CD8-positive, alpha-beta memory T cell (primary cell): ENCODE data around the gene TOMM40L. TPM values are rescaled to one million over a fixed set of nuclear protein-coding genes. Genes with fewer than 3 reads are reported as not detected.
A peak's percentile ranks its signal among the peaks of the same experiment; 100 is the strongest.

Experiments
- CTCF ChIA-PET: fragments of 350-600 bp; sonication (Branson Sonifier 250); formaldehyde crosslinking; loops from one replicate; lab custom pipeline; 2021; ENCODE audit warnings: antibody characterized with exemption; lab: Charles Lee
- POLR2A ChIA-PET: fragments of 350-600 bp; sonication (Branson Sonifier 250); formaldehyde crosslinking; loops from one replicate; lab custom pipeline; 2021; ENCODE audit warnings: antibody characterized with exemption; lab: Charles Lee
- DNase-seq, 5 donors: peaks; one replicate each; pipeline versions ENCODE4 v3.0.0 to v3.0.0-alpha.2; 2020 to 2022; ENCODE audit warnings: mixed read lengths in 1 of 5
- H3K27ac ChIP-seq: one replicate; pipeline ENCODE4 v1.7.0; 2013; ENCODE audit warnings: low read depth, mild to moderate bottlenecking, low read length, moderate library complexity
- H3K27me3 ChIP-seq: 2 replicates; pipeline ENCODE4 v1.7.0; 2013; ENCODE audit warnings: low read length, mild to moderate bottlenecking; ENCODE audit not compliant: insufficient read depth, poor library complexity, severe bottlenecking
- H3K36me3 ChIP-seq: 2 replicates; pipeline ENCODE4 v1.7.0; 2013; ENCODE audit warnings: mild to moderate bottlenecking, low read length, moderate library complexity; ENCODE audit not compliant: insufficient read depth
- H3K4me1 ChIP-seq: 2 replicates; pipeline ENCODE4 v1.7.0; 2013; ENCODE audit warnings: mild to moderate bottlenecking, low read length, moderate library complexity; ENCODE audit not compliant: insufficient read depth
- H3K4me3 ChIP-seq: 2 replicates; pipeline ENCODE4 v1.7.0; 2013; ENCODE audit warnings: mild to moderate bottlenecking, low read length
- H3K9me3 ChIP-seq: 2 replicates; pipeline ENCODE4 v1.7.0; 2013; ENCODE audit warnings: mild to moderate bottlenecking, low read length
- H3K27ac Mint-ChIP-seq, 8 donors: one replicate each; pipeline ENCODE4 v1.8.0; 2020 to 2021; ENCODE audit warnings: mixed read lengths in 8 of 8, mild to moderate bottlenecking in 6 of 8, inconsistent platforms in 3 of 8, moderate library complexity in 3 of 8
- H3K27me3 Mint-ChIP-seq, 2 donors: one replicate each; pipeline ENCODE4 v1.8.0; 2020 to 2021; ENCODE audit warnings: mixed read lengths in 2 of 2, mild to moderate bottlenecking in 1 of 2, moderate library complexity in 1 of 2
- H3K36me3 Mint-ChIP-seq, 3 donors: one replicate each; pipeline ENCODE4 v1.8.0; 2020 to 2021; ENCODE audit warnings: mixed read lengths in 3 of 3, inconsistent platforms in 1 of 3, mild to moderate bottlenecking in 1 of 3
- H3K4me1 Mint-ChIP-seq, 3 donors: one replicate each; pipeline ENCODE4 v1.8.0; 2020 to 2021; ENCODE audit warnings: mixed read lengths in 3 of 3, inconsistent platforms in 1 of 3, mild to moderate bottlenecking in 1 of 3
- H3K4me3 Mint-ChIP-seq, 7 donors: one replicate each; pipeline ENCODE4 v1.8.0; 2020 to 2021; ENCODE audit warnings: mixed read lengths in 7 of 7, mild to moderate bottlenecking in 6 of 7, moderate library complexity in 4 of 7, inconsistent platforms in 2 of 7
- H3K9me3 Mint-ChIP-seq, 5 donors: one replicate each; pipeline ENCODE4 v1.8.0; 2020 to 2022; ENCODE audit warnings: mixed read lengths in 5 of 5, mild to moderate bottlenecking in 3 of 5, moderate library complexity in 2 of 5, inconsistent platforms in 1 of 5
- polyA plus RNA-seq: library from polyadenylated mRNA; unstranded; fragments of 300-500 nt; fragmentation: Illumina TruSeq; gene quantifications from one replicate; pipeline ENCODE4 v1.2.3, GENCODE V29; 2021
- total RNA-seq, 2 experiments: library from RNA; stranded (reverse); gene quantifications; one replicate each; pipeline ENCODE4 v1.2.3, GENCODE V29; 2021

Gene TOMM40L
- total and polyA plus RNA-seq, 3 experiments from 2014 or later = 6.9 to 26.1 (median 24.7) TPM

GRCh38 chr1:161182214-161182613, 43.6 kb upstream of the TOMM40L start:
- Mint-ChIP-seq H3K9me3 (no peaks in the 10 kb centered on the region), H3K4me3 (peak overlapping the region; percentile 71 to 99 (median 79)), H3K36me3 (peaks cover 0 to 6% (median 2%) of the 10 kb centered on the region in 3 donors), H3K27ac (peak overlapping the region; percentile 81 to 99 (median 92)), H3K4me1 (peaks cover 73 to 86% (median 85%) of the 10 kb centered on the region in 3 donors), H3K27me3 (peaks cover 0 to 1% of the 10 kb centered on the region in 2 donors)
- H3K9me3 ChIP-seq = no peaks in the 10 kb centered on the region
- POLR2A ChIA-PET = interaction anchor here (0.9 to 2.6 kb wide), 10 partner anchors 9 to 136 kb away, joined by 3 to 15 read pairs (median 7); partner anchors contain the start of genes NDUFS2, PPOX, SDHC and TOMM40L
- CTCF ChIA-PET = interaction anchor here (1.0 to 5.6 kb wide), 10 partner anchors 11 to 200 kb away, joined by 3 to 71 read pairs (median 10); partner anchors contain the start of genes NDUFS2, PPOX and TOMM40L
- no peaks in the 10 kb centered on the region for H3K36me3 ChIP-seq
- H3K27ac ChIP-seq = peak overlapping the region; percentile 60
- H3K4me3 ChIP-seq = peak overlapping the region; percentile 26
- no peaks in the 10 kb centered on the region for H3K27me3 ChIP-seq
- peak in 3 of 5 donors; percentile 50 to 72 (median 54) for DNase-seq
- peaks cover 76% of the 10 kb centered on the region for H3K4me1 ChIP-seq

GRCh38 chr1:161185282-161185682, 40.6 kb upstream of the TOMM40L start:
- POLR2A ChIA-PET = interaction anchor here (0.6 to 1.3 kb wide), 5 partner anchors 8 to 351 kb away, joined by 3 to 11 read pairs (median 3); partner anchors contain the start of genes B4GALT3 and TSTD1
- peak overlapping the region; percentile 19 for H3K4me3 ChIP-seq

GRCh38 chr1:161185732-161186311, 40.0 kb upstream of the TOMM40L start:
- Mint-ChIP-seq H3K4me3 (peak overlapping the region; percentile 82 to 94 (median 88)), H3K36me3 (peaks cover 0 to 5% (median 0%) of the 10 kb centered on the region in 3 donors), H3K9me3 (no peaks in the 10 kb centered on the region), H3K4me1 (peaks cover 69 to 85% (median 81%) of the 10 kb centered on the region in 3 donors), H3K27ac (peak overlapping the region; percentile 58 to 98 (median 90)), H3K27me3 (peaks cover 0 to 1% of the 10 kb centered on the region in 2 donors)
- Histone ChIP-seq H3K27ac (peak overlapping the region; percentile 28), H3K9me3 (no peaks in the 10 kb centered on the region), H3K36me3 (no peaks in the 10 kb centered on the region), H3K4me1 (peaks cover 79% of the 10 kb centered on the region), H3K4me3 (peak overlapping the region; percentile 19), H3K27me3 (no peaks in the 10 kb centered on the region)
- no peak for DNase-seq
- CTCF ChIA-PET = interaction anchor here (0.6 to 2.4 kb wide), 5 partner anchors 16 to 212 kb away, joined by 3 to 10 read pairs (median 4); partner anchors contain the start of genes NDUFS2, PPOX and TOMM40L
- POLR2A ChIA-PET = interaction anchor here (0.6 to 1.9 kb wide), 7 partner anchors 8 to 351 kb away, joined by 3 to 11 read pairs (median 3); partner anchors contain the start of genes B4GALT3, NDUFS2 and TSTD1

More at GRCh38 chr1:161185282-161185682, 40.6 kb upstream of the TOMM40L start:
- CTCF ChIA-PET = interaction anchor here (0.6 to 2.4 kb wide), 4 partner anchors 17 to 213 kb away, joined by 3 to 10 read pairs (median 6); partner anchors contain the start of genes NDUFS2 and TOMM40L
- no peaks in the 10 kb centered on the region for H3K27me3 ChIP-seq
- Mint-ChIP-seq H3K27ac (peak overlapping the region; percentile 58 to 98 (median 90)), H3K36me3 (peaks cover 0 to 5% (median 0%) of the 10 kb centered on the region in 3 donors), H3K4me1 (peaks cover 75 to 87% (median 86%) of the 10 kb centered on the region in 3 donors), H3K27me3 (peaks cover 0 to 1% of the 10 kb centered on the region in 2 donors), H3K9me3 (no peaks in the 10 kb centered on the region), H3K4me3 (peak overlapping the region; percentile 82 to 94 (median 88))
- H3K36me3 ChIP-seq = no peaks in the 10 kb centered on the region
- no peaks in the 10 kb centered on the region for H3K9me3 ChIP-seq
- DNase-seq = peak; percentile 64 to 90 (median 86)
- H3K4me1 ChIP-seq = peaks cover 85% of the 10 kb centered on the region
- peak overlapping the region; percentile 28 for H3K27ac ChIP-seq

GRCh38 chr1:161187311-161187710, 38.5 kb upstream of the TOMM40L start:
- CTCF ChIA-PET = interaction anchor here (0.7 to 2.4 kb wide), 2 partner anchors 15 to 38 kb away, joined by 3 to 10 read pairs; partner anchors contain the start of genes NDUFS2 and TOMM40L
- Mint-ChIP-seq H3K4me1 (peaks cover 61 to 79% (median 71%) of the 10 kb centered on the region in 3 donors), H3K27ac (peak overlapping the region; percentile 73 to 95 (median 89)), H3K27me3 (peaks cover 0 to 1% of the 10 kb centered on the region in 2 donors), H3K4me3 (peak overlapping the region in 4 of 7 donors; percentile 12 to 52 (median 37)), H3K9me3 (no peaks in the 10 kb centered on the region), H3K36me3 (peaks cover 0 to 5% (median 0%) of the 10 kb centered on the region in 3 donors)
- H3K27ac ChIP-seq = no peak overlapping the region
- H3K9me3 ChIP-seq = no peaks in the 10 kb centered on the region
- H3K4me1 ChIP-seq = peaks cover 71% of the 10 kb centered on the region
- POLR2A ChIA-PET = interaction anchor here (1.9 kb wide), 1 partner anchor 15 kb away, joined by 7 read pairs; the partner anchor contains the start of gene NDUFS2
- H3K27me3 ChIP-seq = no peaks in the 10 kb centered on the region
- no peaks in the 10 kb centered on the region for H3K36me3 ChIP-seq
- DNase-seq = no peak
- H3K4me3 ChIP-seq = peak overlapping the region; percentile 15

GRCh38 chr1:161188381-161188780, 37.5 kb upstream of the TOMM40L start:
- no peak overlapping the region for H3K27ac ChIP-seq
- H3K4me1 Mint-ChIP-seq = peaks cover 60 to 80% (median 70%) of the 10 kb centered on the region in 3 donors
- no peaks in the 10 kb centered on the region for H3K36me3 ChIP-seq
- peak overlapping the region in 3 of 7 donors; percentile 36 to 81 (median 62) for H3K4me3 Mint-ChIP-seq
- H3K4me3 ChIP-seq = no peak overlapping the region
- H3K9me3 ChIP-seq = no peaks in the 10 kb centered on the region
- ChIA-PET CTCF (interaction anchor here (0.7 to 1.5 kb wide), 4 partner anchors 11 to 37 kb away, joined by 3 to 5 read pairs (median 4); partner anchors contain the start of genes APOA2 and B4GALT3), POLR2A (no interaction called here)
- peaks cover 69% of the 10 kb centered on the region for H3K4me1 ChIP-seq
- DNase-seq = no peak
- H3K36me3 Mint-ChIP-seq = peaks cover 0 to 6% (median 0%) of the 10 kb centered on the region in 3 donors
- H3K27ac Mint-ChIP-seq = peak overlapping the region; percentile 35 to 97 (median 80)
- no peaks in the 10 kb centered on the region for H3K9me3 Mint-ChIP-seq
- no peaks in the 10 kb centered on the region for H3K27me3 ChIP-seq
- peaks cover 0 to 1% of the 10 kb centered on the region in 2 donors for H3K27me3 Mint-ChIP-seq

- ChIA-PET POLR2A (interaction anchor here (1.5 kb wide), 1 partner anchor 13 kb away, joined by 3 read pairs; the partner anchor contains the start of gene NDUFS2), CTCF (interaction anchor here (1.1 to 5.0 kb wide), 4 partner anchors 12 to 36 kb away, joined by 3 to 42 read pairs (median 4); partner anchors contain the start of genes B4GALT3 and PPOX)
- H3K4me1 ChIP-seq = peaks cover 63% of the 10 kb centered on the region
- peaks cover 57 to 78% (median 64%) of the 10 kb centered on the region in 3 donors for H3K4me1 Mint-ChIP-seq
- peaks cover 0 to 1% of the 10 kb centered on the region in 2 donors for H3K27me3 Mint-ChIP-seq
- H3K36me3 ChIP-seq = no peaks in the 10 kb centered on the region
- H3K27ac Mint-ChIP-seq = peak overlapping the region in 7 of 8 donors; percentile 23 to 87 (median 59)
- no peaks in the 10 kb centered on the region for H3K9me3 Mint-ChIP-seq
- H3K27ac ChIP-seq = no peak overlapping the region
- H3K4me3 ChIP-seq = no peak overlapping the region
- no peaks in the 10 kb centered on the region for H3K27me3 ChIP-seq
- H3K9me3 ChIP-seq = no peaks in the 10 kb centered on the region
- peaks cover 0 to 6% (median 0%) of the 10 kb centered on the region in 3 donors for H3K36me3 Mint-ChIP-seq
- no peak overlapping the region for H3K4me3 Mint-ChIP-seq
- DNase-seq = no peak
Measured at GRCh38 chr1:161189036-161189435, 36.8 kb upstream of the TOMM40L start.

GRCh38 chr1:161190962-161191521, 34.8 kb upstream of the TOMM40L start:
- POLR2A ChIA-PET = interaction anchor here (0.6 to 2.3 kb wide), 4 partner anchors 9 to 38 kb away, joined by 3 to 11 read pairs (median 6); partner anchors contain the start of gene NDUFS2
- H3K36me3 Mint-ChIP-seq = peaks cover 0 to 2% (median 0%) of the 10 kb centered on the region in 3 donors
- Histone ChIP-seq H3K36me3 (no peaks in the 10 kb centered on the region), H3K9me3 (no peaks in the 10 kb centered on the region), H3K4me1 (peaks cover 65% of the 10 kb centered on the region), H3K4me3 (no peak overlapping the region), H3K27me3 (no peaks in the 10 kb centered on the region), H3K27ac (no peak overlapping the region)
- H3K9me3 Mint-ChIP-seq = no peaks in the 10 kb centered on the region
- no peak for DNase-seq
- CTCF ChIA-PET = interaction anchor here (1.0 to 5.0 kb wide), 13 partner anchors 9 to 209 kb away, joined by 3 to 71 read pairs (median 11); partner anchors contain the start of genes APOA2, B4GALT3, FCER1G and NDUFS2
- peaks cover 0 to 3% of the 10 kb centered on the region in 2 donors for H3K27me3 Mint-ChIP-seq
- H3K27ac Mint-ChIP-seq = no peak overlapping the region
- peaks cover 54 to 77% (median 62%) of the 10 kb centered on the region in 3 donors for H3K4me1 Mint-ChIP-seq
- no peak overlapping the region for H3K4me3 Mint-ChIP-seq
